ENCODE data around the gene CLN6. TPM values are rescaled to one million over a fixed set of nuclear protein-coding genes. Genes with fewer than 3 reads are reported as not detected.

Gene CLN6
- total RNA-seq, 1 donor = 15.2 TPM

DNA sequence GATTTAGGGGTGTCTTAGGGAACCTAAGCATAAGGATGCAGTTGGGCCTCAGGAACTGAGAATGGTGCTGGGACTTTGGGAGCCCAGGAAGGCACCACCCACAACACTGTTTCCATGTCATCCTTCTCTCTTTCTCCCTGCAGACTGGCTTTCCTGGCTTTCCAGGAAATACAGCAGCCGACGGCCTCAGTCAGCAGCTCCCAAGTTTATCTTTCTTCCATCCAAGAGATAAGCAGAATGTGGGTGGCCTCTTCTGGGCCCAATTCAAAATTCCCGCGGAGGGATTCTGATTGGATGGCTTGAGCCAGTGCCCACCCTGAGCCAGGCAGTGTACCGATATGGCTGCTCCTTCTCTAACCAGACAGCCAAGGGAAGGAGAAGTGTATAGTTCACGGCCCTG lies 4.5 kb upstream of the CLN6 start:
- Histone ChIP-seq H3K4me1 (ENCODE audit: insufficient read depth, low read length) (peaks cover 7% of the 10 kb centered on the region), H3K27me3 (ENCODE audit: insufficient read depth, low read length) (no peaks in the 10 kb centered on the region), H3K36me3 (ENCODE audit: insufficient read depth, low read length) (no peaks in the 10 kb centered on the region), H3K9me3 (ENCODE audit: low read depth, low read length) (no peaks in the 10 kb centered on the region), H3K4me3 (ENCODE audit: insufficient read depth, low read length) (no peak overlapping the region), H2AFZ (ENCODE audit: low read length) (no peak overlapping the region), H3K27ac (ENCODE audit: low read depth, low read length) (no peak overlapping the region), H3K4me2 (ENCODE audit: insufficient read depth, low read length) (no peak overlapping the region), H4K20me1 (ENCODE audit: insufficient read depth, low read length) (no peaks in the 10 kb centered on the region), H3K79me2 (ENCODE audit: insufficient read depth, low read length) (peaks cover 4% of the 10 kb centered on the region)
- no peak for TF ChIP-seq CTCF (IDR thresholded peaks at IDR 0.05; ENCODE audit: extremely low read depth, low read depth, low read length)
- DNase-seq (ENCODE audit: insufficient read length, low spot score, missing footprints) = no peak

DNA sequence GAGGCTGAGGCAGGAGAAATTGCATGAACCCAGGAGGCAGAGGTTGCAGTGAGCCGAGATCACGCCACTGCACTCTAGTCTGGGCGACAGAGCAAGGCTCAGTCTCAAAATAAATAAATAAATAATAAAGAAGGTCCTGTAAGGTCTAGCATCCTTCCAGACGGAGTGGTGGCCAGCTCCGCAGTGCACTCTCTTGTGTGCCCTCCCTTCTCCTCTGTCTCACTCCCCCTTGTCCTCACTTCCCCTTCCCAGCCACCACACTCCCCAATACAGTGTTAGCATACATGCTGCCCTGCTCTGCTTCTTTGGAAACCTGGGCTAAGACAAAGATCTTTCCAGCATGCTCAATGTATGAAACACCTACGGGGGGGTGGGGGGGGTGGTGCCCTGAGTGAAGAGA lies 3.4 kb upstream of the CLN6 start:
- no peak for DNase-seq (ENCODE audit: insufficient read length, low spot score, missing footprints)

GRCh38 chr15:68232449-68232848 lies 2.9 kb upstream of the CLN6 start:
- Histone ChIP-seq H3K9me3 (ENCODE audit: low read depth, low read length) (no peaks in the 10 kb centered on the region), H4K20me1 (ENCODE audit: insufficient read depth, low read length) (peaks cover 10% of the 10 kb centered on the region), H2AFZ (ENCODE audit: low read length) (no peak overlapping the region), H3K79me2 (ENCODE audit: insufficient read depth, low read length) (peaks cover 20% of the 10 kb centered on the region), H3K27ac (ENCODE audit: low read depth, low read length) (no peak overlapping the region), H3K4me1 (ENCODE audit: insufficient read depth, low read length) (peaks cover 19% of the 10 kb centered on the region), H3K4me3 (ENCODE audit: insufficient read depth, low read length) (no peak overlapping the region), H3K36me3 (ENCODE audit: insufficient read depth, low read length) (no peaks in the 10 kb centered on the region), H3K4me2 (ENCODE audit: insufficient read depth, low read length) (no peak overlapping the region), H3K27me3 (ENCODE audit: insufficient read depth, low read length) (no peaks in the 10 kb centered on the region)
- no peak for DNase-seq (ENCODE audit: insufficient read length, low spot score, missing footprints)
- TF ChIP-seq CTCF (IDR thresholded peaks at IDR 0.05; ENCODE audit: extremely low read depth, low read depth, low read length) = no peak

More for the DNA sequence above, 3.4 kb upstream of the CLN6 start:
- no peak overlapping the region for H2AFZ ChIP-seq (ENCODE audit: low read length)
- H3K79me2 ChIP-seq (ENCODE audit: insufficient read depth, low read length) = peaks cover 15% of the 10 kb centered on the region
- H3K36me3 ChIP-seq (ENCODE audit: insufficient read depth, low read length) = no peaks in the 10 kb centered on the region
- no peaks in the 10 kb centered on the region for H3K9me3 ChIP-seq (ENCODE audit: low read depth, low read length)
- peaks cover 16% of the 10 kb centered on the region for H3K4me1 ChIP-seq (ENCODE audit: insufficient read depth, low read length)
- H4K20me1 ChIP-seq (ENCODE audit: insufficient read depth, low read length) = peaks cover 8% of the 10 kb centered on the region
- H3K4me2 ChIP-seq (ENCODE audit: insufficient read depth, low read length) = no peak overlapping the region
- no peak overlapping the region for H3K27ac ChIP-seq (ENCODE audit: low read depth, low read length)
- no peak overlapping the region for H3K4me3 ChIP-seq (ENCODE audit: insufficient read depth, low read length)
- no peak for TF ChIP-seq CTCF (IDR thresholded peaks at IDR 0.05; ENCODE audit: extremely low read depth, low read depth, low read length)
- no peaks in the 10 kb centered on the region for H3K27me3 ChIP-seq (ENCODE audit: insufficient read depth, low read length)

DNA sequence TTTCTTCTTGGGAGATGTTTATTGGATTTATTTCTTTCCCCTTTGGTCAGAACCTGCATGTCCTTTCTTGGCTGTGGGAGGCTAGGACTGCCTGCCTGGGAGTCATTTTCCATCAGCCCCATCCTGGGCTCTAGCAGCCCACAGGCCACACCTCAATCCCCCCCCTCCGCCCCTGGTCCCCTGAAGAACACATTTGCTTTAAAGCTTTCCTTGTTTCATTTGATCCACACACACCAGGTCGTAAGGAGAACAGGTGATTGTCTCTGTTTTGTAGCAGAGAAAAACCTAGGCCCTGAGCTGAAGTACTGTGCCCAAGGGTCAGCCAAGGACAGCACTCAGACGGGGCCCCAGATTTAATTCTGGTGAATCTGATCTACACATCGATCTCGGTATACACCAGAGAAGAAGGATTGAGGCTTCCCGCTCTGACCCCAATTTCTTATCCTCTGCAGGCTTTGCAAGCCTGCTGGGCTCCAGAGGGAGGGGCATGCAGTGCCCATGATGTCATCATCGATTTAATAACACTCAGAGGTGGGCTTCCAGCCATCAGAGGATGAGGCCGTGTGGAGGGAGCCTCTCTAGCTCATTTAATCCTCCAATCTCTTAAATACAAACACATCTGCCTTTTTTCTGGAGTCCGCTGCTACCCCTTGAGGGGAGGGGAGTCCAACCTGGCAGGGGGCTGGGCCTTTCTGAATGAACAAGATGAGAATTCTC lies 1.7 kb upstream of the CLN6 start:
- DNase-seq (ENCODE audit: insufficient read length, low spot score, missing footprints) = no peak
- no peaks in the 10 kb centered on the region for H3K36me3 ChIP-seq (ENCODE audit: insufficient read depth, low read length)
- H3K9me3 ChIP-seq (ENCODE audit: low read depth, low read length) = no peaks in the 10 kb centered on the region
- no peak overlapping the region for H3K4me2 ChIP-seq (ENCODE audit: insufficient read depth, low read length)
- H4K20me1 ChIP-seq (ENCODE audit: insufficient read depth, low read length) = peaks cover 10% of the 10 kb centered on the region
- H3K4me3 ChIP-seq (ENCODE audit: insufficient read depth, low read length) = no peak overlapping the region
- H3K27ac ChIP-seq (ENCODE audit: low read depth, low read length) = no peak overlapping the region
- H3K4me1 ChIP-seq (ENCODE audit: insufficient read depth, low read length) = peaks cover 19% of the 10 kb centered on the region
- peaks cover 32% of the 10 kb centered on the region for H3K79me2 ChIP-seq (ENCODE audit: insufficient read depth, low read length)
- H2AFZ ChIP-seq (ENCODE audit: low read length) = no peak overlapping the region
- H3K27me3 ChIP-seq (ENCODE audit: insufficient read depth, low read length) = no peaks in the 10 kb centered on the region
- TF ChIP-seq CTCF (IDR thresholded peaks at IDR 0.05; ENCODE audit: extremely low read depth, low read depth, low read length) = no peak
